Measurements from ENCODE around the gene ELMO1. TPM values are rescaled to one million over a fixed set of nuclear protein-coding genes. Genes with fewer than 3 reads are reported as not detected.

ELMO1 gene
- total RNA-seq, 1 donor from 2014 or later, result 29.4 TPM

- peaks cover 54% of the 10 kb centered on the region for H3K4me1 Mint-ChIP-seq (ENCODE audit: unreplicated experiment)
- no peak overlapping the region for H3K27ac Mint-ChIP-seq
- H3K9me3 Mint-ChIP-seq, result peaks cover 6% of the 10 kb centered on the region
- H3K4me3 Mint-ChIP-seq, result no peak overlapping the region
- peaks cover 4% of the 10 kb centered on the region for H3K36me3 Mint-ChIP-seq
- TF ChIP-seq CTCF (conservative IDR thresholded peaks at IDR 0.05), result no peak
- DNase-seq (ENCODE audit: extremely low spot score, unreplicated experiment), result no peak
- no peaks in the 10 kb centered on the region for H3K27me3 Mint-ChIP-seq
Observed at GRCh38 chr7:36966636-36967035, 482.0 kb downstream of the ELMO1 start.

GRCh38 chr7:36966039-36966438 is 482.6 kb downstream of the ELMO1 start:
- Mint-ChIP-seq H3K36me3 (peaks cover 4% of the 10 kb centered on the region), H3K4me3 (no peak overlapping the region), H3K27ac (no peak overlapping the region), H3K4me1 (ENCODE audit: unreplicated experiment) (peaks cover 49% of the 10 kb centered on the region), H3K9me3 (peaks cover 6% of the 10 kb centered on the region), H3K27me3 (no peaks in the 10 kb centered on the region)
- no peak for TF ChIP-seq CTCF (conservative IDR thresholded peaks at IDR 0.05)
- no peak for DNase-seq (ENCODE audit: extremely low spot score, unreplicated experiment)

- peaks cover 4% of the 10 kb centered on the region for H3K36me3 Mint-ChIP-seq
- H3K4me1 Mint-ChIP-seq (ENCODE audit: unreplicated experiment), result peaks cover 49% of the 10 kb centered on the region
- no peak overlapping the region for H3K4me3 Mint-ChIP-seq
- H3K9me3 Mint-ChIP-seq, result peaks cover 6% of the 10 kb centered on the region
- no peak overlapping the region for H3K27ac Mint-ChIP-seq
- no peak for TF ChIP-seq CTCF (conservative IDR thresholded peaks at IDR 0.05)
- no peak for DNase-seq (ENCODE audit: extremely low spot score, unreplicated experiment)
- no peaks in the 10 kb centered on the region for H3K27me3 Mint-ChIP-seq
Observed at GRCh38 chr7:36965625-36966024, 483.0 kb downstream of the ELMO1 start.

- no peak for TF ChIP-seq CTCF (conservative IDR thresholded peaks at IDR 0.05)
- Mint-ChIP-seq H3K36me3 (peaks cover 4% of the 10 kb centered on the region), H3K9me3 (peaks cover 6% of the 10 kb centered on the region), H3K4me1 (ENCODE audit: unreplicated experiment) (peaks cover 46% of the 10 kb centered on the region), H3K27me3 (no peaks in the 10 kb centered on the region), H3K4me3 (no peak overlapping the region), H3K27ac (no peak overlapping the region)
- no peak for DNase-seq (ENCODE audit: extremely low spot score, unreplicated experiment)
Observed at GRCh38 chr7:36964297-36964696, 484.4 kb downstream of the ELMO1 start.

- peaks cover 43% of the 10 kb centered on the region for H3K4me1 Mint-ChIP-seq (ENCODE audit: unreplicated experiment)
- no peak for TF ChIP-seq CTCF (conservative IDR thresholded peaks at IDR 0.05)
Observed at GRCh38 chr7:36962367-36962766, 486.3 kb downstream of the ELMO1 start.

GRCh38 chr7:36961693-36962092 is 487.0 kb downstream of the ELMO1 start:
- no peaks in the 10 kb centered on the region for H3K27me3 Mint-ChIP-seq
- peaks cover 6% of the 10 kb centered on the region for H3K9me3 Mint-ChIP-seq
- peaks cover 4% of the 10 kb centered on the region for H3K36me3 Mint-ChIP-seq
- TF ChIP-seq CTCF (conservative IDR thresholded peaks at IDR 0.05), result no peak
- peaks cover 40% of the 10 kb centered on the region for H3K4me1 Mint-ChIP-seq (ENCODE audit: unreplicated experiment)
- DNase-seq (ENCODE audit: extremely low spot score, unreplicated experiment), result no peak
- no peak overlapping the region for H3K4me3 Mint-ChIP-seq
- H3K27ac Mint-ChIP-seq, result no peak overlapping the region

More at GRCh38 chr7:36962367-36962766, 486.3 kb downstream of the ELMO1 start:
- no peak overlapping the region for H3K4me3 Mint-ChIP-seq
- H3K27me3 Mint-ChIP-seq, result no peaks in the 10 kb centered on the region
- peaks cover 4% of the 10 kb centered on the region for H3K36me3 Mint-ChIP-seq
- peaks cover 6% of the 10 kb centered on the region for H3K9me3 Mint-ChIP-seq
- H3K27ac Mint-ChIP-seq, result peak overlapping the region; percentile 3
- no peak for DNase-seq (ENCODE audit: extremely low spot score, unreplicated experiment)

Measured in type B pancreatic cell (in vitro differentiated cells).